CD4-positive, alpha-beta T cell treated with Interleukin-6 for 4 hours (primary cell): ENCODE data around the gene RPGRIP1.
"Not testable (repeated sequence)": the region's sequence is repeated elsewhere in the genome, so short reads cannot be mapped to it uniquely, and the experiment has no call there.

Experiments
- DNase-seq: peaks from one replicate; pipeline ENCODE4 v3.0.0-alpha.2; 2020; ENCODE audit warnings: mixed read lengths

RPGRIP1 gene

GRCh38 chr14:21302013-21302835 is 22.3 kb downstream of the RPGRIP1 start:
- no peak for DNase-seq

- DNase-seq = not testable (repeated sequence)
Measured at GRCh38 chr14:21302836-21303140, 22.9 kb downstream of the RPGRIP1 start.

GRCh38 chr14:21307637-21308036 is 27.8 kb downstream of the RPGRIP1 start:
- no peak for DNase-seq

- DNase-seq = no peak
Measured at GRCh38 chr14:21308132-21308478, 28.2 kb downstream of the RPGRIP1 start.

GRCh38 chr14:21308479-21309237 is 28.8 kb downstream of the RPGRIP1 start:
- peak; percentile 82 for DNase-seq

GRCh38 chr14:21309238-21309636 is 29.4 kb downstream of the RPGRIP1 start:
- DNase-seq = no peak

GRCh38 chr14:21309956-21310355 is 30.1 kb downstream of the RPGRIP1 start:
- no peak for DNase-seq

- no peak for DNase-seq
Measured at GRCh38 chr14:21311614-21312013, 31.7 kb downstream of the RPGRIP1 start.

- no peak for DNase-seq
Measured at GRCh38 chr14:21313512-21313911, 33.6 kb downstream of the RPGRIP1 start.

GRCh38 chr14:21317398-21317797 is 37.5 kb downstream of the RPGRIP1 start:
- no peak for DNase-seq

GRCh38 chr14:21320913-21321312 is 41.0 kb downstream of the RPGRIP1 start:
- no peak for DNase-seq

- DNase-seq = no peak
Measured at GRCh38 chr14:21322716-21323115, 42.8 kb downstream of the RPGRIP1 start.

GRCh38 chr14:21326972-21327371 is 47.1 kb downstream of the RPGRIP1 start:
- no peak for DNase-seq
